A673 (cell line): Measurements from ENCODE around the gene TMED10.

Experiments
- EZH2 ChIP-seq: fragments of 200-600 bp; sonication (generic); IDR thresholded peaks from 2 replicates; pipeline ENCODE4 v1.6.1; 2017; ENCODE audit warnings: borderline replicate concordance, low read depth, mild to moderate bottlenecking, mixed read lengths, antibody characterized with exemption, low read length; ENCODE audit not compliant: poor library complexity, severe bottlenecking
- TF ChIP-seq, protein P1 (sequence below): fragments of 300-800, 200-600 bp; sonication (generic); conservative IDR thresholded peaks from 2 replicates; pipeline ENCODE4 v1.5.1; 2017; ENCODE audit warnings: low read depth, mild to moderate bottlenecking, antibody characterized with exemption, low read length, moderate library complexity, mixed read lengths

DNA sequence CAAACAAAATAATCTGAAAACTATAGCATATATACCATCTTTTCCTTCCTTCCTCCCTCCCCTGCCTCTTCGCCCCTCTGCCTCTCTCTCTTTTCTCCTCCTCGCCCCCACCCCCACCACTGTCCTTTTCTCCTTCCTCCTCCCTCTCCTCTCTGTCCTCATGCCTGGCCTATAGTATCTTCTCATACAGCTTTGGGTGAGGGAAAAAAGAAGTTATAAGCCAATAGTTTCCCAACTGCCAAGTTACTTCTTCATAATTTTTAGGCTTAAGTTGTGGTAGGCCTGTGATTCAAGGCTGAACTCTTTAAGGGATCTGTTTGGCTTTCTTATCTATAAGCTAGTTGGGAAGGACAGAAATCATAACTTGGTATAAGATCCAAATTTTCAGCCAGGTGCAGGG lies 9.1 kb downstream of the TMED10 start:
- TF ChIP-seq, protein P1, sequence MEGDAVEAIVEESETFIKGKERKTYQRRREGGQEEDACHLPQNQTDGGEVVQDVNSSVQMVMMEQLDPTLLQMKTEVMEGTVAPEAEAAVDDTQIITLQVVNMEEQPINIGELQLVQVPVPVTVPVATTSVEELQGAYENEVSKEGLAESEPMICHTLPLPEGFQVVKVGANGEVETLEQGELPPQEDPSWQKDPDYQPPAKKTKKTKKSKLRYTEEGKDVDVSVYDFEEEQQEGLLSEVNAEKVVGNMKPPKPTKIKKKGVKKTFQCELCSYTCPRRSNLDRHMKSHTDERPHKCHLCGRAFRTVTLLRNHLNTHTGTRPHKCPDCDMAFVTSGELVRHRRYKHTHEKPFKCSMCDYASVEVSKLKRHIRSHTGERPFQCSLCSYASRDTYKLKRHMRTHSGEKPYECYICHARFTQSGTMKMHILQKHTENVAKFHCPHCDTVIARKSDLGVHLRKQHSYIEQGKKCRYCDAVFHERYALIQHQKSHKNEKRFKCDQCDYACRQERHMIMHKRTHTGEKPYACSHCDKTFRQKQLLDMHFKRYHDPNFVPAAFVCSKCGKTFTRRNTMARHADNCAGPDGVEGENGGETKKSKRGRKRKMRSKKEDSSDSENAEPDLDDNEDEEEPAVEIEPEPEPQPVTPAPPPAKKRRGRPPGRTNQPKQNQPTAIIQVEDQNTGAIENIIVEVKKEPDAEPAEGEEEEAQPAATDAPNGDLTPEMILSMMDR: no peak
- TF ChIP-seq EZH2: no peak
